Measurements from ENCODE around the gene INSRR. TPM values are rescaled to one million over a fixed set of nuclear protein-coding genes. Genes with fewer than 3 reads are reported as not detected.
A peak's percentile ranks its signal among the peaks of the same experiment; 100 is the strongest.

The INSRR gene
- total RNA-seq, 1 experiment from 2014 or later: 0.11 TPM

- no peaks in the 10 kb centered on the region for H3K9me3 Mint-ChIP-seq
- DNase-seq (ENCODE audit: low spot score) (no peak), ATAC-seq (no peak)
- POLR2A ChIA-PET: no interaction called here
- peak overlapping the region; percentile 29 for H3K4me3 Mint-ChIP-seq
- TF ChIP-seq, protein P1, sequence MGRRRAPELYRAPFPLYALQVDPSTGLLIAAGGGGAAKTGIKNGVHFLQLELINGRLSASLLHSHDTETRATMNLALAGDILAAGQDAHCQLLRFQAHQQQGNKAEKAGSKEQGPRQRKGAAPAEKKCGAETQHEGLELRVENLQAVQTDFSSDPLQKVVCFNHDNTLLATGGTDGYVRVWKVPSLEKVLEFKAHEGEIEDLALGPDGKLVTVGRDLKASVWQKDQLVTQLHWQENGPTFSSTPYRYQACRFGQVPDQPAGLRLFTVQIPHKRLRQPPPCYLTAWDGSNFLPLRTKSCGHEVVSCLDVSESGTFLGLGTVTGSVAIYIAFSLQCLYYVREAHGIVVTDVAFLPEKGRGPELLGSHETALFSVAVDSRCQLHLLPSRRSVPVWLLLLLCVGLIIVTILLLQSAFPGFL (CRISPR knock-in tag; IDR thresholded peaks at IDR 0.05; ENCODE audit: borderline replicate concordance): no peak
- TF ChIP-seq ZNF281 (CRISPR knock-in tag; IDR thresholded peaks at IDR 0.05): no peak
- TF ChIP-seq, protein P2, sequence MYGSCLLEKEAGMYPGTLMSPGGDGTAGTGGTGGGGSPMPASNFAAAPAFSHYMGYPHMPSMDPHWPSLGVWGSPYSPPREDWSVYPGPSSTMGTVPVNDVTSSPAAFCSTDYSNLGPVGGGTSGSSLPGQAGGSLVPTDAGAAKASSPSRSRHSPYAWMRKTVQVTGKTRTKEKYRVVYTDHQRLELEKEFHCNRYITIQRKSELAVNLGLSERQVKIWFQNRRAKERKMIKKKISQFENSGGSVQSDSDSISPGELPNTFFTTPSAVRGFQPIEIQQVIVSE (CRISPR knock-in tag; IDR thresholded peaks at IDR 0.05; ENCODE audit: borderline replicate concordance): no peak
- no peak for TF ChIP-seq JUN (CRISPR knock-in tag; IDR thresholded peaks at IDR 0.05)
- no peak for TF ChIP-seq ZNF317 (CRISPR knock-in tag; IDR thresholded peaks at IDR 0.05; ENCODE audit: borderline replicate concordance, low read depth)
- no peak for TF ChIP-seq ARID4B (CRISPR knock-in tag; IDR thresholded peaks at IDR 0.05; ENCODE audit: borderline replicate concordance)
- TF ChIP-seq, protein P3, sequence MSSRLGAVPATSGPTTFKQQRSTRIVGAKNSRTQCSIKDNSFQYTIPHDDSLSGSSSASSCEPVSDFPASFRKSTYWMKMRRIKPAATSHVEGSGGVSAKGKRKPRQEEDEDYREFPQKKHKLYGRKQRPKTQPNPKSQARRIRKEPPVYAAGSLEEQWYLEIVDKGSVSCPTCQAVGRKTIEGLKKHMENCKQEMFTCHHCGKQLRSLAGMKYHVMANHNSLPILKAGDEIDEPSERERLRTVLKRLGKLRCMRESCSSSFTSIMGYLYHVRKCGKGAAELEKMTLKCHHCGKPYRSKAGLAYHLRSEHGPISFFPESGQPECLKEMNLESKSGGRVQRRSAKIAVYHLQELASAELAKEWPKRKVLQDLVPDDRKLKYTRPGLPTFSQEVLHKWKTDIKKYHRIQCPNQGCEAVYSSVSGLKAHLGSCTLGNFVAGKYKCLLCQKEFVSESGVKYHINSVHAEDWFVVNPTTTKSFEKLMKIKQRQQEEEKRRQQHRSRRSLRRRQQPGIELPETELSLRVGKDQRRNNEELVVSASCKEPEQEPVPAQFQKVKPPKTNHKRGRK (CRISPR knock-in tag; IDR thresholded peaks at IDR 0.05; ENCODE audit: borderline replicate concordance): no peak
- TF ChIP-seq FOXP1 (CRISPR knock-in tag; IDR thresholded peaks at IDR 0.05; ENCODE audit: borderline replicate concordance): no peak
- TF ChIP-seq IRF1 (CRISPR knock-in tag; IDR thresholded peaks at IDR 0.05): no peak
- TF ChIP-seq ZNF416 (CRISPR knock-in tag; IDR thresholded peaks at IDR 0.05): no peak
- TF ChIP-seq, protein P4, sequence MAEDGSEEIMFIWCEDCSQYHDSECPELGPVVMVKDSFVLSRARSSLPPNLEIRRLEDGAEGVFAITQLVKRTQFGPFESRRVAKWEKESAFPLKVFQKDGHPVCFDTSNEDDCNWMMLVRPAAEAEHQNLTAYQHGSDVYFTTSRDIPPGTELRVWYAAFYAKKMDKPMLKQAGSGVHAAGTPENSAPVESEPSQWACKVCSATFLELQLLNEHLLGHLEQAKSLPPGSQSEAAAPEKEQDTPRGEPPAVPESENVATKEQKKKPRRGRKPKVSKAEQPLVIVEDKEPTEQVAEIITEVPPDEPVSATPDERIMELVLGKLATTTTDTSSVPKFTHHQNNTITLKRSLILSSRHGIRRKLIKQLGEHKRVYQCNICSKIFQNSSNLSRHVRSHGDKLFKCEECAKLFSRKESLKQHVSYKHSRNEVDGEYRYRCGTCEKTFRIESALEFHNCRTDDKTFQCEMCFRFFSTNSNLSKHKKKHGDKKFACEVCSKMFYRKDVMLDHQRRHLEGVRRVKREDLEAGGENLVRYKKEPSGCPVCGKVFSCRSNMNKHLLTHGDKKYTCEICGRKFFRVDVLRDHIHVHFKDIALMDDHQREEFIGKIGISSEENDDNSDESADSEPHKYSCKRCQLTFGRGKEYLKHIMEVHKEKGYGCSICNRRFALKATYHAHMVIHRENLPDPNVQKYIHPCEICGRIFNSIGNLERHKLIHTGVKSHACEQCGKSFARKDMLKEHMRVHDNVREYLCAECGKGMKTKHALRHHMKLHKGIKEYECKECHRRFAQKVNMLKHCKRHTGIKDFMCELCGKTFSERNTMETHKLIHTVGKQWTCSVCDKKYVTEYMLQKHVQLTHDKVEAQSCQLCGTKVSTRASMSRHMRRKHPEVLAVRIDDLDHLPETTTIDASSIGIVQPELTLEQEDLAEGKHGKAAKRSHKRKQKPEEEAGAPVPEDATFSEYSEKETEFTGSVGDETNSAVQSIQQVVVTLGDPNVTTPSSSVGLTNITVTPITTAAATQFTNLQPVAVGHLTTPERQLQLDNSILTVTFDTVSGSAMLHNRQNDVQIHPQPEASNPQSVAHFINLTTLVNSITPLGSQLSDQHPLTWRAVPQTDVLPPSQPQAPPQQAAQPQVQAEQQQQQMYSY (CRISPR knock-in tag; IDR thresholded peaks at IDR 0.05): no peak
- TF ChIP-seq ESRRA (CRISPR knock-in tag; IDR thresholded peaks at IDR 0.05; ENCODE audit: borderline replicate concordance): no peak
- TF ChIP-seq ERG (CRISPR knock-in tag; IDR thresholded peaks at IDR 0.05): no peak
- TF ChIP-seq, protein P5, sequence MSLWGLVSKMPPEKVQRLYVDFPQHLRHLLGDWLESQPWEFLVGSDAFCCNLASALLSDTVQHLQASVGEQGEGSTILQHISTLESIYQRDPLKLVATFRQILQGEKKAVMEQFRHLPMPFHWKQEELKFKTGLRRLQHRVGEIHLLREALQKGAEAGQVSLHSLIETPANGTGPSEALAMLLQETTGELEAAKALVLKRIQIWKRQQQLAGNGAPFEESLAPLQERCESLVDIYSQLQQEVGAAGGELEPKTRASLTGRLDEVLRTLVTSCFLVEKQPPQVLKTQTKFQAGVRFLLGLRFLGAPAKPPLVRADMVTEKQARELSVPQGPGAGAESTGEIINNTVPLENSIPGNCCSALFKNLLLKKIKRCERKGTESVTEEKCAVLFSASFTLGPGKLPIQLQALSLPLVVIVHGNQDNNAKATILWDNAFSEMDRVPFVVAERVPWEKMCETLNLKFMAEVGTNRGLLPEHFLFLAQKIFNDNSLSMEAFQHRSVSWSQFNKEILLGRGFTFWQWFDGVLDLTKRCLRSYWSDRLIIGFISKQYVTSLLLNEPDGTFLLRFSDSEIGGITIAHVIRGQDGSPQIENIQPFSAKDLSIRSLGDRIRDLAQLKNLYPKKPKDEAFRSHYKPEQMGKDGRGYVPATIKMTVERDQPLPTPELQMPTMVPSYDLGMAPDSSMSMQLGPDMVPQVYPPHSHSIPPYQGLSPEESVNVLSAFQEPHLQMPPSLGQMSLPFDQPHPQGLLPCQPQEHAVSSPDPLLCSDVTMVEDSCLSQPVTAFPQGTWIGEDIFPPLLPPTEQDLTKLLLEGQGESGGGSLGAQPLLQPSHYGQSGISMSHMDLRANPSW (CRISPR knock-in tag; conservative IDR thresholded peaks at IDR 0.05; ENCODE audit: low read depth): no peak
- no peaks in the 10 kb centered on the region for H3K36me3 Mint-ChIP-seq
- CTCF ChIA-PET: interaction anchor here (0.9 to 6.1 kb wide), 4 partner anchors 7 to 74 kb away, joined by 3 to 81 read pairs (median 22); partner anchors contain the start of genes INSRR, LRRC71 and NTRK1
- peaks cover 16% of the 10 kb centered on the region for H3K4me1 Mint-ChIP-seq
- no peak overlapping the region for H3K27ac Mint-ChIP-seq
- H3K27me3 Mint-ChIP-seq (ENCODE audit: low read depth): peaks cover 95% of the 10 kb centered on the region
These were observed 12.9 kb downstream of the INSRR start for GRCh38 chr1:156845953-156846545.
